ENCODE results near the gene PLXNB2.
"Not testable (repeated sequence)": the region's sequence is repeated elsewhere in the genome, so short reads cannot be mapped to it uniquely, and the experiment has no call there.

The PLXNB2 gene

GRCh38 chr22:50278956-50279619 is 28.4 kb downstream of the PLXNB2 start:
- no peak for DNase-seq

GRCh38 chr22:50278461-50278860 is 29.0 kb downstream of the PLXNB2 start:
- no peak for DNase-seq

- no peak for DNase-seq
Observed at GRCh38 chr22:50277761-50278160, 29.7 kb downstream of the PLXNB2 start.

GRCh38 chr22:50276143-50276542 is 31.3 kb downstream of the PLXNB2 start:
- DNase-seq: no peak

GRCh38 chr22:50275181-50276055 is 32.0 kb downstream of the PLXNB2 start:
- DNase-seq: no peak

GRCh38 chr22:50274771-50275170 is 32.7 kb downstream of the PLXNB2 start:
- DNase-seq: no peak

GRCh38 chr22:50274311-50274710 is 33.1 kb downstream of the PLXNB2 start:
- DNase-seq: peak in 1 of 2 experiments; percentile 60

- DNase-seq: not testable (repeated sequence)
Observed at GRCh38 chr22:50273781-50274180, 33.7 kb downstream of the PLXNB2 start.

GRCh38 chr22:50273352-50273751 is 34.1 kb downstream of the PLXNB2 start:
- DNase-seq: not testable (repeated sequence)

- DNase-seq: no peak
Observed at GRCh38 chr22:50272044-50272802, 35.2 kb downstream of the PLXNB2 start.

- DNase-seq: peak; percentile 30 to 78
Observed at GRCh38 chr22:50271519-50271970, 35.9 kb downstream of the PLXNB2 start.

- peak in 1 of 2 experiments; percentile 47 for DNase-seq
Observed at GRCh38 chr22:50270666-50271394, 36.6 kb downstream of the PLXNB2 start.

- peak in 1 of 2 experiments; percentile 47 for DNase-seq
Observed at GRCh38 chr22:50269970-50270665, 37.3 kb downstream of the PLXNB2 start, which contains the start of gene MAPK11. MAPK11 (minus strand) TSS chr22:50270380; CDS start chr22:50270292, 88 bp downstream.

- DNase-seq: no peak
Observed at GRCh38 chr22:50269573-50269969, 37.9 kb downstream of the PLXNB2 start.

GRCh38 chr22:50268655-50269113 is 38.8 kb downstream of the PLXNB2 start:
- no peak for DNase-seq

- DNase-seq: no peak
Observed at GRCh38 chr22:50267591-50268390, 39.7 kb downstream of the PLXNB2 start.

GRCh38 chr22:50266994-50267393 is 40.5 kb downstream of the PLXNB2 start:
- DNase-seq: no peak

- no peak for DNase-seq
Observed at GRCh38 chr22:50264946-50265669, 42.3 kb downstream of the PLXNB2 start.

GRCh38 chr22:50264104-50264745 is 43.2 kb downstream of the PLXNB2 start:
- DNase-seq: no peak

Measured in NCI-H524 (cell line).